HCT116 (cell line): Measurements from ENCODE around the gene MICAL3. TPM values are rescaled to one million over a fixed set of nuclear protein-coding genes. Genes with fewer than 3 reads are reported as not detected.

Source experiments
- ATAC-seq: fragments of 200-7000 bp; cut with Tn5 transposase; 2 replicates; pipeline ENCODE4 v1.9.1; 2020; ENCODE audit warnings: mild to moderate bottlenecking, moderate library complexity
- BruUV-seq: library from RNA; stranded (reverse); fragments of 400-500 nt; replicated peaks from 2 replicates; lab custom pipeline; 2021; lab: Mats Ljungman, UMichigan
- CTCF ChIA-PET: fragments of 300-600 bp; sonication (Branson Sonifier 250); formaldehyde crosslinking; loops from one replicate; lab custom pipeline; 2021; ENCODE audit warnings: antibody characterized with exemption; lab: Charles Lee
- POLR2A ChIA-PET: fragments of 300-600, 350-600 bp; sonication (Branson Sonifier 250); formaldehyde crosslinking; loops from one replicate; lab custom pipeline; 2021; ENCODE audit warnings: antibody characterized with exemption; lab: Charles Lee
- RAD21 ChIA-PET, 2 experiments: fragments of 300-600 bp; sonication (Branson Sonifier 250); formaldehyde crosslinking; loops; one replicate each; lab custom pipeline; 2023; ENCODE audit warnings: low total read pairs in 2 of 2; ENCODE audit not compliant: uncharacterized antibody in 2 of 2, unreplicated experiment in 2 of 2, low non-redundant PET in 1 of 2; lab: Charles Lee
- DNase-seq: peaks from one replicate; pipeline ENCODE4 v3.0.0-alpha.2; 2010; ENCODE audit warnings: low read depth, low spot score
- H2AFZ ChIP-seq: fragments of 200-600 bp; shearing (Covaris generic), sonication (generic); 2 replicates; pipeline ENCODE4 v1.6.1; 2017; ENCODE audit warnings: low read depth, mixed run types, mixed read lengths, antibody characterized with exemption, low read length; ENCODE audit not compliant: poor library complexity, severe bottlenecking
- H3K27ac ChIP-seq: 2 replicates; pipeline ENCODE4 v1.5.1; 2012; ENCODE audit warnings: low read depth, low read length
- H3K27me3 ChIP-seq: fragments of 200-600 bp; sonication (generic); 2 replicates; pipeline ENCODE4 v1.6.1; 2016; ENCODE audit warnings: mixed run types, low read length, mixed read lengths; ENCODE audit not compliant: insufficient read depth
- H3K36me3 ChIP-seq, 2 experiments: fragments of 200-500 bp in 1 of 2; fragments of 200-600 bp in 1 of 2; sonication (Bioruptor generic) in 1 of 2; sonication (generic) in 1 of 2; 2 replicates each; pipeline versions ENCODE4 v1.5.1 to v1.6.1; 2014 to 2016; ENCODE audit warnings: low read length in 2 of 2, inconsistent platforms in 1 of 2, mixed read lengths in 1 of 2, mixed run types in 1 of 2; ENCODE audit not compliant: insufficient read depth in 2 of 2, control insufficient read depth in 1 of 2
- H3K4me1 ChIP-seq, 2 experiments: fragments of 200-600 bp in 1 of 2; sonication (generic) in 1 of 2; 2 replicates each; pipeline versions ENCODE4 v1.5.1 to v1.6.1; 2012 to 2017; ENCODE audit warnings: low read length in 2 of 2, inconsistent platforms in 1 of 2, mild to moderate bottlenecking in 1 of 2, mixed read lengths in 1 of 2, mixed run types in 1 of 2, moderate library complexity in 1 of 2; ENCODE audit not compliant: insufficient read depth in 2 of 2, control insufficient read depth in 1 of 2
- H3K4me2 ChIP-seq: fragments of 200-600 bp; sonication (generic); 2 replicates; pipeline ENCODE4 v1.6.1; 2017; ENCODE audit warnings: mixed run types, low read length, mixed read lengths
- H3K4me3 ChIP-seq, 2 experiments: fragments of 200-600 bp in 1 of 2; sonication (generic) in 1 of 2; replicated peaks in 1 of 2; 2 replicates each; pipeline ENCODE4 v1.5.1; 2011 to 2016; ENCODE audit warnings: low read length in 2 of 2, control low read depth in 1 of 2, low read depth in 1 of 2, mild to moderate bottlenecking in 1 of 2, mixed read lengths in 1 of 2, mixed run types in 1 of 2
- H3K79me2 ChIP-seq: fragments of 200-600 bp; sonication (generic); 2 replicates; pipeline ENCODE4 v1.6.1; 2017; ENCODE audit warnings: mild to moderate bottlenecking, mixed run types, low read length, moderate library complexity, mixed read lengths; ENCODE audit not compliant: insufficient read depth
- H3K9ac ChIP-seq: fragments of 200-600 bp; sonication (generic); 2 replicates; pipeline ENCODE4 v1.6.1; 2016; ENCODE audit warnings: low read length, mixed read lengths
- H3K9me2 ChIP-seq: fragments of 200-600 bp; sonication (generic), shearing (Covaris generic); 2 replicates; pipeline ENCODE4 v1.6.1; 2017; ENCODE audit warnings: mixed run types, mild to moderate bottlenecking, moderate library complexity; ENCODE audit not compliant: insufficient read depth
- H3K9me3 ChIP-seq, 2 experiments: fragments of 200-500 bp in 1 of 2; fragments of 200-600 bp in 1 of 2; sonication (Bioruptor generic) in 1 of 2; sonication (generic) in 1 of 2; 2 replicates each; pipeline ENCODE4 v1.6.1; 2014 to 2017; ENCODE audit warnings: low read length in 2 of 2, mixed read lengths in 2 of 2, inconsistent platforms in 1 of 2, low read depth in 1 of 2, mild to moderate bottlenecking in 1 of 2, mixed run types in 1 of 2, moderate library complexity in 1 of 2; ENCODE audit not compliant: control insufficient read depth in 1 of 2, insufficient read depth in 1 of 2
- H4K20me1 ChIP-seq: fragments of 200-600 bp; sonication (generic), shearing (Covaris generic); 2 replicates; pipeline ENCODE4 v1.6.1; 2017; ENCODE audit warnings: mixed run types, mild to moderate bottlenecking, moderate library complexity; ENCODE audit not compliant: insufficient read depth
- CTCF ChIP-seq, 3 experiments: fragments of 200-600 bp in 1 of 3; sonication (generic) in 1 of 3; IDR thresholded peaks in 2 of 3; conservative IDR thresholded peaks in 1 of 3; 2 replicates each; pipeline ENCODE4 v1.5.1; 2012 to 2017; ENCODE audit warnings: low read depth in 2 of 3, low read length in 2 of 3, antibody characterized with exemption in 1 of 3, borderline replicate concordance in 1 of 3, control low read depth in 1 of 3, mild to moderate bottlenecking in 1 of 3, mixed read lengths in 1 of 3, mixed run types in 1 of 3, moderate library complexity in 1 of 3; ENCODE audit not compliant: insufficient read depth in 1 of 3
- EZH2phosphoT487 ChIP-seq: fragments of 200-600 bp; IDR thresholded peaks from 2 replicates; pipeline ENCODE4 v1.6.1; 2018; ENCODE audit warnings: antibody characterized with exemption, borderline replicate concordance
- MAX ChIP-seq: IDR thresholded peaks from 2 replicates; pipeline ENCODE4 v1.6.1; 2012
- POLR2AphosphoS5 ChIP-seq: IDR thresholded peaks from 2 replicates; pipeline ENCODE4 v1.6.1; 2011; ENCODE audit warnings: mild to moderate bottlenecking, low read depth, low read length, moderate library complexity
- REST ChIP-seq: IDR thresholded peaks from 2 replicates; pipeline ENCODE4 v1.6.1; 2012; ENCODE audit warnings: low read depth
- SP1 ChIP-seq: IDR thresholded peaks from 2 replicates; pipeline ENCODE4 v1.6.1; 2012; ENCODE audit warnings: low read depth
- SRF ChIP-seq: IDR thresholded peaks from 2 replicates; pipeline ENCODE4 v1.6.1; 2012; ENCODE audit warnings: low read depth
- TCF7L2 ChIP-seq: IDR thresholded peaks from 2 replicates; pipeline ENCODE4 v1.7.0; 2011; ENCODE audit warnings: borderline replicate concordance, inconsistent platforms; ENCODE audit not compliant: insufficient read depth, insufficient read length; ENCODE audit errors: extremely low read depth
- intact Hi-C: fragments of 100-400 bp; cut with micrococcal nuclease; formaldehyde crosslinking; loops from 2 replicates; pipeline ENCODE4 v1.10.0; 2022
- total RNA-seq: library from RNA; stranded (reverse); gene quantifications from one replicate; pipeline ENCODE4 v1.2.1, GENCODE V29; 2021; ENCODE audit not compliant: unreplicated experiment

MICAL3 gene
- total RNA-seq, 1 experiment from 2014 or later, result 30.8 TPM

GRCh38 chr22:18068381-18068988 is 44.1 kb upstream of the MICAL3 start:
- TF ChIP-seq CTCF (IDR thresholded peaks at IDR 0.05 in 2 of 3, conservative IDR thresholded peaks at IDR 0.05 in 1 of 3; ENCODE audit: borderline replicate concordance in 1 of 3, insufficient read depth in 1 of 3, low read depth in 2 of 3, low read length in 2 of 3) (no peak), TCF7L2 (no peak)
- no peaks in the 10 kb centered on the region for H3K36me3 ChIP-seq
- RAD21 ChIA-PET, result no interaction called here
- H3K27ac ChIP-seq, result no peak overlapping the region
- H4K20me1 ChIP-seq, result no peaks in the 10 kb centered on the region
- no peak overlapping the region for H3K9ac ChIP-seq
- no peak overlapping the region for H3K4me2 ChIP-seq
- no peak overlapping the region for H2AFZ ChIP-seq
- intact Hi-C loops, result no loop called here
- no TSS peak for BruUV-seq
- POLR2A ChIA-PET, result no interaction called here
- CTCF ChIA-PET, result no interaction called here
- no peaks in the 10 kb centered on the region for H3K4me1 ChIP-seq
- DNase-seq, result no peak
- ATAC-seq, result no peak
- no peaks in the 10 kb centered on the region for H3K9me2 ChIP-seq
- H3K9me3 ChIP-seq, result no peaks in the 10 kb centered on the region
- no peak overlapping the region for H3K4me3 ChIP-seq
- H3K27me3 ChIP-seq, result no peaks in the 10 kb centered on the region; the same call in 1 of the 2 replicates
- H3K79me2 ChIP-seq, result no peaks in the 10 kb centered on the region

- Histone ChIP-seq H3K4me2 (no peak overlapping the region), H4K20me1 (no peaks in the 10 kb centered on the region), H3K9me2 (no peaks in the 10 kb centered on the region), H2AFZ (no peak overlapping the region), H3K36me3 (no peaks in the 10 kb centered on the region), H3K27me3 (no peaks in the 10 kb centered on the region; the same call in 1 of the 2 replicates), H3K4me3 (no peak overlapping the region), H3K4me1 (no peaks in the 10 kb centered on the region), H3K9ac (no peak overlapping the region), H3K79me2 (no peaks in the 10 kb centered on the region), H3K27ac (no peak overlapping the region), H3K9me3 (no peaks in the 10 kb centered on the region)
- RAD21 ChIA-PET, result no interaction called here
- POLR2A ChIA-PET, result no interaction called here
- intact Hi-C loops, result no loop called here
- DNase-seq, result no peak
- CTCF ChIA-PET, result no interaction called here
- no peak for ATAC-seq
- BruUV-seq, result no TSS peak
- TF ChIP-seq EZH2phosphoT487 (no peak), SRF (no peak), MAX (no peak), SP1 (no peak), CTCF (IDR thresholded peaks at IDR 0.05 in 2 of 3, conservative IDR thresholded peaks at IDR 0.05 in 1 of 3; ENCODE audit: borderline replicate concordance in 1 of 3, insufficient read depth in 1 of 3, low read depth in 2 of 3, low read length in 2 of 3) (no peak), POLR2AphosphoS5 (no peak), REST (no peak)
These were observed 43.4 kb upstream of the MICAL3 start for GRCh38 chr22:18067548-18068341.
